GM18498 (cell line): ENCODE data around the gene CPPED1.

Experiments
- ATAC-seq: cut with Tn5 transposase; IDR thresholded peaks from one replicate; pipeline ENCODE4 v1.9.1; 2021; ENCODE audit warnings: mild to moderate bottlenecking, moderate library complexity; ENCODE audit not compliant: unreplicated experiment

CPPED1 gene

DNA sequence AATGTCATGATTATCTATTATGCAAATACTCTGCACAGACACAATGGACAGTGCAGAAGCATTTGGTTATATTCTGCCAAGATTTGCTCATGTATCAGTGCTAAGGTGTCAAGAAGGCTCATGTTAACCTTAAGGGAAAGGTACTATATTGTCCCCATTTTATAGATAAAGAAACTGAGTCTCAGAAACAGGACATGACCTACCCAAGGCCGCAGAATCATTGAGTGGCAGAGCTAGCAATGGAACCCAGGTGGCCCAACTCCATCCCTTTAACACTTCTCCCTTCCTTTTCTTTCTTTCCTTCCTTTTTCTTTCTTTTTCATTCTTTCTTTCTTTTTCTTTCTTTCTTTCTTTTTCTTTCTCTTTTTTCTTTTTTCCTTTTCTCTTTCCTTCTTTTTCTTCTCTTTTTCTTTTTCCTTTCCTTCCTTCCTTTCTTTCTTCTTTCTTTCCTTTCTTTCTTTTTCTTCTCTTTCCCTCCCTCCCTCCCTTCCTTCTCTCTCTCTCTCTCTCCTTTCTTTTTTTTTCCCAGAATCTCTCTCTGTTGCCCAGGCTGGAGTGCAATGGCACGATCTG, 149.8 kb downstream of the CPPED1 start:
- no peak for ATAC-seq

DNA sequence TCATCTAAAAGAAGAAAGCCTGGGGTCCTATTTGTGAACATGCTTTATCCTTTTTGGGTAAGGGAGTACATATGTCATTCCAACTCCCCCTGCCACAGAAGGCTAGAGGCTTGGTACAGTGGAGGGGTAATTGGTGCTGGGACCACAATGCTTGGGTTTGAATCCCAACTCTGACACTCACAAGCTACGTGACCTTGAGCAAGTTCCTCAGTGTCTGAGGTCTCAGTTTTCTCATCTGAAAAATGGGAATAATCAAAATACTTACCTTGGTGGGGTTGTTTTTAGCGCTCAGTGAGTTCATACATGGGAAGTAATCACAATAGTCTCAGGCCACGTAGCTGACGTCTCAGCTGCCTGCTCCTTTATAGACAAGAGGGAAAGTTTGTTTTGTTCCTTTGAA, 150.8 kb downstream of the CPPED1 start:
- no peak for ATAC-seq

DNA sequence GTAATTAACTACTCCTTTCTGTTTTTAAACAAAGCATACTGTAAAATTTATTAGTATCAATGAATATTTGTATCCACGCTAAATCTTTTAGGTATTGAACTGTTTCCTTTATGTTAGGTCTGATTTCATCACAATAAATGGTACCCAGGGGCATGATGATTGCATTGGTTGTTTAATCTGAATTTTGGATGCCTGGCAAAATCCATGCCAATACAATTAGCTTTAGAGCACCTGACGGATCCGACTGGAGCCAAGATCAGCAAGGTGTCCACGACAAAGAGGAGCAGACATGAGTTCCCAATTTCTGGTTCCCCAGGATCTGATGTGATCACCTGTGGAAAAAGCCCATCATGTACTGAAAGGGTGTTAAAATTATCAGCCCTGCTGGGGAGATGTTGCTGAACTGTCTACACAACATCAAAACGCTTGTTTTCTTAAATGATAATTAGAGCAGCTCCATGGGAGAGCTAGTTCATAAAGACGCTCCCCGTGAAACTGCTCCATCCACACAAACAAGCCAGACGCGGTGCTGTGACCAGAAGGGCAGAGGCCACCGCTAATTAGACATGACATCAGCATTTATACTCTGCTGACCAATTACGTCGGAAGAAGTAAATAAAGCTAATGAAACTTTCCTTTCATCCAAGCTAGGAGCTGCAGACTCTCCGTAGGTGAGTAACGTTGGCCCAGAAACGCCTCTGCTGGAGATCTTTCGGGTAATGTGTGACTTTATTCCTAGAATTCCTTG, 151.7 kb downstream of the CPPED1 start:
- ATAC-seq = no peak

DNA sequence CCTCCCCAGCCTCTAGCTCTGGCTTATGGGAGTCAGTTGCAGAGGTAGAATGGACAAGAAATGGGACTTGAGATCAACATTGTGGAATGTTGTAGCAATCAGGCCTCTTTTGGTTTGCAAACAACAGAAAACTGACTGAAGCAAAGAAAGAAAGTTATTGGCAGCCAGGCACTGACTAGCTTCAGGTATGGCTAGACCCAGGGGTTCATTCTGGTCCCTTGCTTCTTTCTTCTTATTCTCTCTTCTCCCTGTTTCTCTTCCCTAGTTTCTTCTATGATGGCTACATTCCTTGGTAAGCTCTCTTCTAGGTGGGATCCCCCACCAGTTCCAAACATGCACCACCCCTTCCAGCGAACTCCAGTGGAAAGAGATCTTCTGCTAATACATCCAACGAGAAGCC, 154.3 kb downstream of the CPPED1 start:
- ATAC-seq = no peak

DNA sequence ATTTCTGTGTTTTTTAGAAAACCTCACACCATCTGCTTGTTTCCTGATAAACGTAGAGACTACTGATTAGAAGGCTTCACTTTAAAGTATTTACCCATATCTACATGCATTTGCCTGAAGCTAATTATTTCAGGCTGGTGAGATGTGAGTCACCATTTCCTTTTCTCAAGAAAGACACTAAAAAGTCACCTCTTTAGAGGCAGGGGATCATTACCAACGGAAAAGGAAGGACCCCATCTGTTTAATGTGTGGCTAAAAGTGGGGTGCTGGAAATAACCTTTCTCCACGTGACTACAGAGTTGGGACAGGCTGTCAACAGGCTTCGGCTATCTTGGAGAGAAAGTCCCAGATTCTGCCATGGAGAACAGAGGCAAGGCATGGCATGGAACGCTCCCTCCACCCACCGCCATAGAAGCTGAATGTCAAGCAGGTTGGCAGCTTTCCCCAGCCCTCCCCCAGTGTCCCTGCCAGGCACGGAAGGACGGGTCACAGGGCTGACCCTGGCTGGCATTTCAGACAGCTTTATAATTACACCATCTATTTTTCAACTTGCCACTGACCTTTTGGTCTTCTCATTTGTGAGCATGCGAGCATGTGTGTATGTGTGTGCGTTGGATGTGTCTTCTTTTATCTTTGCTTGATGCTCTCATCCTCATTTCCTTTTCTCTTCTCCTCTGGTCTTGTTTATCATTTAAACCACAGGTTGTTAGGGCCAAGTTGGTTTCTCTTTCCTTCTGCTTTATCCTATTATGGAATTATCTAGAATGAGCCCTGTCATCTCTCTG, 157.0 kb downstream of the CPPED1 start:
- no peak for ATAC-seq

DNA sequence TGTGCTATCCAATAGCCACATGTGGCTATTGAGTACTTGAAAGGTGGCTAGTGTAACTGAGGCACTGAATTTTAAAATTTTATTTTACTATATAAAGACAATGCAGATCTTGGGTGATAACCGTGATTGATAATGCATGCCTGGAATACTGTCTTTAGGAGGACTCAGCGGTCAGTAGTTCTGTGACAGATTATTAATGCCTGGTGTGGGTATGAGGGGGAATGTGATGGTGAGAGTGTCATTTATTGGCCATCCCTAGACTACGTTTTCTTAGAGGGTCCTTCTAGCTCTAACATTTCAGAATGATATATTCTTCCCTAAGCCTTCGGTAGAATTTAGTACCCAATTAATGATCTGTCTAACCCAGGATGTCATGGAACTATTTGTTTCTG, 157.6 kb downstream of the CPPED1 start:
- no peak for ATAC-seq

DNA sequence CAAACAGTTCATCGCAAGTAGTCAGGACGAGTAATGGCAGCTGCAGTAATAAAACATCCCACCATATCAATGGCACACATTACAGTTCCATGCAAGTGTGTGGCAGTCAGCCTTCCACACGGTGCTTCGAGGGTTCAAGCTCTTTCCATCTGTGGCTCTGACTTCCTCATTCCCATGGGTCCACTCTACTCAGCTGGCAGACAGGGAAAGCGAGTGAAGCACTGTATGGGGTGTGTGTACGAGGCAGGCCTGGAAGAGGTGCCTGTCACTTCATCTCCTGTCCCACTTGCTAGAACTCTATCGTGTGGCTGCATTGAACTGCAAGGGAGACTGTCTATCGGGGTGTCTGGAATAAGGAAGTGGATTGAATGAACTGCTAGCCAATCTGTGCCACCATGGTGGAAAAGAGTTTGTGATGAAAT, 160.6 kb downstream of the CPPED1 start:
- ATAC-seq = no peak

DNA sequence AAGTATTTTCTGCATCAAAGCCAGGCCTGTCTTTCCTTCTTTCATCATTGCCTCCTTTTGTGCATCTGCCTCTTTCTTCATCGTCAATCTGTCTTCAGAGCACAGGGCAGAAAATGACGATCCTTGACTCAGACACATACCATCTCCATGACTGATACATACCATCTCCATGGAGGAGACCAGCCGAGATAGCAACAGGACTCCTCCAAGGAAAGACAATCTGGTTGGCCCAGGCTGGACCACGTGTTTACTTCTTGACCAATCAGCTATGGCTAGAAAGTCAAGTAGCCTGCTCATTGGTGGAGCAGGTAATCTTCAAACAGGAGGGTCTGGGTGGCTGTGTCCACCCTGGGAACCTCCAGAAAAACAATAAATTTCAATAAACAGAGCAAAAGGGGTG, 164.6 kb downstream of the CPPED1 start:
- ATAC-seq = no peak

DNA sequence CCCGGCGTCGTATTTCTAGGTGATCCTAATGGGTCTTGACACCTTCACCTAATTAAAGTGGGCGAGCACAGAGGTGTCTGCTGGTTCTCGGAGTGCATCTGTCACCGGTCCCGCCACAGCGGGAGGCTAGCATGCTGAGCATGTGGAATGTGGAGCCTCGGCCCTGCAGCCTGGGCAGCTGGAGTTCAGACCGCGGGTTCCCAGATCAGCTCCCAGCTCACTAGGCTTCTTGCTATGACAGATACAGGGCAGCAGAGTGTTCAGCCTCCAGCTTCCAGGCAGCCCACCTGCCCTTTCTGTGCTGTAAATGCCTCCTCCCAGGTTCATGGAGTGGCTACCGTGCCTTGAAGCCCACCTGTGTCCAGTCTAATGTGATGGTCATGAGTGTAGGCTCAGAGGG, 166.7 kb downstream of the CPPED1 start:
- ATAC-seq = no peak

DNA sequence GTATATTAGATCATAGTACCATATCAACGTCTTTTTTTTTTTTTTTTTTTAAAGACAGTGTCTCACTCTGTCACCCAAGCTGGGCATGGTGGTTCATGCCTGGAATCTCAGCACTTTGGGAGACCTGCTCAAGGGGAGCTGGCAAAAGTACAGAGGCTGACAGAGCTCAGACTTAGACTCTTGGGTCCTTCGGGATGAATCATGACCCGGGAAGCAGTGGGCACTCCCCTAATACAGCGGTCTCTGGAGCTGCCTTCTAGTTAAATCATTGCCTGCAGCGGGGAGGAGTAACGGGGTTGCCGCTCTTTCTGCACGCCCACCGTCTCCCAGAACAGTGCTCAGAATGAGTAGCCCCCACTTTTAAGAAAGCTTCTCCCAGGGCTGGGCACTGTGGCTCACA, 174.4 kb downstream of the CPPED1 start:
- ATAC-seq = no peak

DNA sequence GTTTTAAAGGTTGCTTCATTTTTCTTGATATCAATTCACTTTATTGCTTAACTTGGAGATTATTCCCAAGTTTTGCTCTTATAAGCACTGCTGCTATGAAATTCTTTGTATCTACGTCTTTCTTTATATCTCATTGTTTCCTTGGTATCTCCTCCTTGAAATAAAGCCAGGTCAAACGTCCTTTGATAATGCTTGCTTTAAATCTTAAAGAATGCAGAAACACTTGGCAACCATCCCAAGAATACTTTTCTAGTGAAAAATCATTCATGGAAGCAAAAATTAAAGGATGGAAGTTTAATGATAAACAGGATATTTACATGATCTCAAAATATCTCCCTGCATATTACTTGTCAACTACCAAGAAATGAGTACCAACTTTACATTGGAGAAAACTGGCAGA, 175.2 kb downstream of the CPPED1 start:
- no peak for ATAC-seq

DNA sequence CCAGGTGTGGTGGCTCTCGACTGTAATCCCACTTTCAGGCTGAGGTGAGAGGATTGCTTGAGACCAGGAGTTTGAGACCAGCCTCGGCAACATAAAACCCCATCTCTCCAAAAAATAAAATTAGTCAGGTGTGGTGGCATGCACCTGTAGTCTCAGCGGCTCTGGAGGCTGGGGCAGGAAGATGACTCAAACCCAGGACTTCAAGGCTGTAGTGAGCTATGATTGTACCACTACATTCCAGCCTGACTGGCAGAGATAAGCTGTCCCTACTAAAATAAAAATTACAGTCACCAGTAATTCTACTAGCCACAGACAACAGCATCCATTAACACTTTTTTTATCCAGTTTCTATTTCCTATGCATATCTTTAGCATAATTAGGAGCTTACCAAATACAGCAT, 176.3 kb downstream of the CPPED1 start:
- no peak for ATAC-seq

DNA sequence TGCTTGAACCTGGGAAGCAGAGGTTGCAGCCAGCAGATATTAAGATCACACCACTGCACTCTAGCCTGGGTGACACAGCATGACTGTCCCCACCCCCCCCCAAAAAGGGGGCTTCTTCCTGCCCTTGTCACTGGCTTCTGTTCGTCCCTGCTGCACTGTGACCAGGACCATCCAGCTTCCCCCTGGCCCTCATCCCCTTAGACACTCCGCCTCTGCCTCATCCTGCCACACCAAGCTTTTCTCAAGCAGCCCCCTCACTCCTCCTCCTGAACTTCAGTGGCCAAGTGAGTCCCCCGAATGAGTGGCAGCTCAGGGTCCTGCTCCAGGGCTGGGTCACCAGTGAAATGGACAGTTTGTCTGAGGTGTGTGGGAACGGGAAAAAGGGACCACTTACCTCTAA, 177.3 kb downstream of the CPPED1 start:
- no peak for ATAC-seq

DNA sequence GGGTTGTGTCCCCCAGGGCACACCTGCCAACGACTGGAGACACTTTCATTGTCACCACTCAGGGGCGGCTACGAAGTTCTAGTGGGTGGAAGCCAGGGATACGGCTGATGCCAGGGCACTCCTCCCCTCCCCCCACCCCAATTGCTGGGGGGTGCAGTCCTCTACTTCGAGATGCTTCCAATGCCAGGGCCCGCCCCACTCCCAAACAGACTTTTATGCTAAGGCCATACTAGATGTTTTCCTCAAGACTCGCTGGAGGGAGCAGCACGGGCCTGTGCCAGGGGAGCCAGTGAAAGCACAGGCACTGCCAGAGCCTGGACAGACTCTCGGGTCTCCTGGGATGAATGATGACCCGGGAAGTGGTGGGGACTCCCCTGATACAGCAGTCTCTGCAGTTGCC, 178.0 kb downstream of the CPPED1 start:
- ATAC-seq = no peak

DNA sequence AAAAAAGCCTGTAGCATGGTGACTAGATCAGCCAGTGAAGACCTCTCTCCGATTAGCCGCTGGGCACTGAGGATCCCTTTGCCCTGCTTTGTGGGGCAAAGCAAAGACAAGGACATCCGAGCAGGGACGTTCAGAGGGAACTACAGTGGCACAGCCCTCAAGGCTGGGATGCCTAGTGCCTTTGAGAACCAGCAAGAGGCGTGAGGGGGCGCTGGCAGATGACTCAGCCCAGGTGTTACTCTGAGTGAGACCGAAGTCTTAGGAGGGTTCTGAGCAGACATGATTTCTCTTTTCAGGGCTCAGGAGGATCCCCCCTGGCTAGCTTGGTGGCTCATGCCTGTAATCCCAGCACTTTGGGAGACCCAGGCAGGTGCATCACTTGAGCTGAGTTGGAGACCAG, 178.6 kb downstream of the CPPED1 start:
- no peak for ATAC-seq

DNA sequence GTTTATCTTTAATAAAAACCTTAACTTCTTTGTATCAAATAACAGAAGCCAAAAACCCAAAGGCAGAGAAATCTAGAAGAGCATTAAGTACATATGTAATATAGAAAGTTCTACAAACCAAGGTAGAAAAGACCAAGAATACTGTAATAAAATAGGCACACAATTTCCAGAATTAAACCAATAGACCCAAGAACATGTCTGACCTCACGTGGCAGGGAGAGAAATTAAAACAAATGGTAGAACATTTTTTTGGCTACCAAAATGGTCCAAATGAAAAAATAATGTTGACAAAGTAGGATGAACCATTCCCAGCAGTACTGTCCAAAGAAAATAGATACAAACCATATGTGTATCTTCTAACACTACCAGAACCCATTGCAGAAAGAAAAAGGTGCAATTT, 183.5 kb downstream of the CPPED1 start:
- no peak for ATAC-seq

DNA sequence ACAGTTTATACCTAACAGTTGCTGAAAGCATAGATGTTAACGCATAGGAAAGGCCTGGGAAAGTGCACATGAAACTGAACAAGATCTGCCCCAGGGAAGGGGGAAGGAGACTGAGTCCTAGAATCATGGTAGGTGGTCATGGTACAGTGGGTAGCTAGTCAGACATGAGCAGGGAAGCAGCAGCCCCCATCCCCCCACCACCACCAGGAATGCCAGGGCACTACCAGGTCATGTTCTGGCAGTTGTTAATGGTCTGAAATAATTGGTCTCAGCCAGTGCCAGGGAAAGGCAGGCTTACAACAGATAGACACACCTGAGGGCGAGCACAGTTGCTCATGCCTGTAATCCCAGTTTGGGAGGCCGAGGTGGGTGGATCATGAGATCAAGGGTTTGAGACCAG, 185.2 kb downstream of the CPPED1 start:
- ATAC-seq = no peak

DNA sequence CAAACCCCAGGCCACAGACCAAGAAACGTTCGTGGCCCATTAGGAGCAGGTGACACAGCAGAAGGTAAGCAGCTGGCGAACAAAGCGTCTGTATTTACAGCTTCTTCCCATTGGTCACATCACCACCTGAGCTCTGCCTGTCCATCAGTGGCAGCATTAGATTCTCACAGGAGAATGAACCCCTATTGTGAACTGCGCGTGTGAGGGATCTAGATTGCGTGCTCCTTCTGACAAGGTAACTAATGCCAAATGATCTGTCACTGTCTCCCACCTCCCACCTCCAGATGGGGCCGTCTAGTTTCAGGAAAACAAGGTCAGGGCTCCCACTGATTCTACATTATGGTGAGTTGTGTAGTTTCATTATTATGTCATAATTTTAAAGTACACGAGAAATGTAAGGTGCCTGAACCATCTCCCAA, 186.3 kb downstream of the CPPED1 start:
- no peak for ATAC-seq

DNA sequence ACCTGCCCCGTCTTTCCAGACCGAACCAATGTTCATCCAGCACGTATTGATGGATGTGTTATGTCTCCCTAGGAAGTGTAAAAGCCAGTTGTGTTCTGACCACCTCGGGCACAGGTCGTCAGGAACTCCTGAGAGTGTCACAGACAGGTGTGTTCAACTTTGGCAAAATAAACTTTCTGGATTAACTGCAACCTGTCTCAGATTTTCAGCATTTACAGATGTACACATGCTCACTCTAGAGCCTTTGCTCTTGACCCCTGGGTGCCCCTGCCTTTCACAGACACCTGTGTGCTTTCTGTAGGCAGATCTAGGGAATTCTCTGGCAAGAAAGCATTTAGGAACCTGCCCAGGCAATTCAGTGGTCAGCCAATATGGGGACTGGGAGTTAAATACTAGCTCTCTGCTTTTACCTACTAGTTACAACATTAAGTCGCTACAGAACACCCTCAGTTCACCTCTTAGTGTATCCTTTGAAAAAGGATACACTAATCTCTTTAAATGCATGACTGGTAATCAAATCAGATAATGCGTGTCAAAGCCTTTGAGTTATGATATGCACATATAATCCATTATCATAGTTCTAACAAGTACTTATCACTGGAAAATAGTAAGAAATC, 188.9 kb downstream of the CPPED1 start:
- no peak for ATAC-seq

DNA sequence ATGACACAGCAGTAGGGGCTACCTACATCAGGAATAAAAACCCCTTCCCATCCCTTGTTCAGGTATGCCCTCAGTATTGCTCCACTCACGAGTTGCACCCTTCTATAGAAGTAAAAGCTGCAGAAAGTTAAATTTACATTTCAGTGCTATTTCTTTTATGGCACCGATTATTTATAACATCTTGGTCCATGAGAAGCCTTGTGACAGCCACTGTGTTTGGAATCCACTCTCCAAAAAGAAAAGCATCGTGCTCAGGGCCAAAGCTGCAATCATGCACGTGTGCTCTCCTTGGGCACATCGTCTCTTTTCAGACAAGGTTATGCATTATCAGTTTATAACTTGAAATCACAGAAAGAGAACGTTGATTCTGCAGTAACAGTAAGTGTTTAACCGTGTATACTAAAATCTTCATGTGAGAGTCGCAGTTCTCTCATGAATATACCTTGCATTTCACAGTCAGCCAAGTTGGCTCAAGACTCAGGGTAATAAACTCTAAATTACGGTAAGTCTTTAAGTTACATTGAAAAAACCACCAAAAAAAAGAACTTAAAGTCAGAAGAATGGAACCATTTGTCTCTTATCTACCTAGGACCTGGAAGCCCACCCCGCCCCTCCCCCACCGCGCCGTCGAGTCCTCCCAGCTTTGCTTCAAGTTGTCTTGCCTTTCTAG, 189.6 kb downstream of the CPPED1 start:
- no peak for ATAC-seq
